GM21825 (cell line): ENCODE data around the gene HSF2BP.
"Not testable (repeated sequence)": the region's sequence is repeated elsewhere in the genome, so short reads cannot be mapped to it uniquely, and the experiment has no call there.

Experiments
- ATAC-seq: cut with Tn5 transposase; IDR thresholded peaks from one replicate; pipeline ENCODE4 v1.9.1; 2021; ENCODE audit warnings: mild to moderate bottlenecking, moderate library complexity; ENCODE audit not compliant: unreplicated experiment

The HSF2BP gene

DNA sequence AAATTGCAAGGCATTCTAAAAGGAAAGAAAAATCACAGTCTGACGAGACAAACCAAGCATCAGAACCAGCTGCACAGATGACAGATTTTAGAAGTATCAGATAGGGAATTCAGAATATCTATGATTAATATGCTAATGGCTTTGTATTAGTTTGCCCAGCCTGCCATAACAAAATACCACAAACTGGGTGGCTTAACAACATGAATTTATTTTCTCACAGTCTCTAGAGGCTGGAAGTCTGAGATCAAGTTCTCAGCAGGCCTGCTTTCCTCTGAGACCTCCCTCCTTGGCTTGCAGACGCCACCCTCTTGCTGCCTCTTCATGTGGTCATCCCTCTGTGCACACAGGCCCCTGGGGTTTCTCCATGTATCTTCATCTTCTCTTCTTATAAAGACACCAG, 118.7 kb downstream of the HSF2BP start:
- not testable (repeated sequence) for ATAC-seq

DNA sequence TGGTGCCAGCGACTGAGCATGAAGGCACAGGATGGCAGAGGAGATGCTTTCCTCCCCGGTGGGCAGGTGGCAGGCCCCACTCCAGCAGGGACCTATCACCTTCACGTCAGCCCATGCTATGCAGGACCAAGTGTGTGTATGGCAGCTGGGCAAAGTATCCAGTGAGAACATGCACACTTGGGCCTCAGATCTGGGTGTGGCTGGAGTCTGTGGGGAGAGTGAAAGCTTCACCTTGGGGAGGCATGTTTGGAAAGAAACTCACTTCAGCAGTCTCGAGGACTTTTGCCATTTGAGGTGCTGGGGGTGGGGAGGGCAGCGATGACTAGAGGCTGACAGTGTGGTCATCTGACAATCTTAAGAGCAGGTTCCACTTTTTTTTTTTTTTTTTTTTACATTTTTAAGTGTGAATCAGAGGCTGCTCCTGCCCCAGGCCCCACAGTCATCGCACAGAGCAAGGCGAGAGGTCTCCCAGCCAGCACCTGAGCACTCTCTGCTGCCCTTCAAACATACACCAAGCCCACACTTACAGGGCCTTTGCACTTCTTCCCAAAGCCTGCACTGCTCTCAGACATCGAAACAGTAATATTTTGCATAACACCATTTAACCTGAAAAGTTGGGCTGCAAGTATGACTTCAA, 136.7 kb downstream of the HSF2BP start:
- ATAC-seq, result not testable (repeated sequence)

DNA sequence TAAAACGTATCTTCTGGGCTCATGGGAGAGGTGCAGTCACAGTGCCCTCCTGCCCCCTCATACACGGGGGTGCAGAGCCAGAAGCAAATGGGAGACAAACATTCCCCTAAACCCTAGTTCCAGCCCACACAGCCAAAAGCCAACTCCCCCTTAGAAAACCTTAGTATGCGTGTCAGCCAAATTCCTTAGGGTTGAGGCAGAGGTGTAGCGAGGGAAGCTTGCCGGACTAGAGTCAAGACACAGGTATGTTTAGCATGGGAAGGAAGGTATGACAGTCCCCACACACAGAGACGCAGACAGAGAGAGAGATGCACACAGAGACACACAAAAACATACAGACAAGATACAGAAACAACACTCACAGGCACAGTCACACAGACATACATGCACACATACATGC, 141.6 kb downstream of the HSF2BP start:
- not testable (repeated sequence) for ATAC-seq

DNA sequence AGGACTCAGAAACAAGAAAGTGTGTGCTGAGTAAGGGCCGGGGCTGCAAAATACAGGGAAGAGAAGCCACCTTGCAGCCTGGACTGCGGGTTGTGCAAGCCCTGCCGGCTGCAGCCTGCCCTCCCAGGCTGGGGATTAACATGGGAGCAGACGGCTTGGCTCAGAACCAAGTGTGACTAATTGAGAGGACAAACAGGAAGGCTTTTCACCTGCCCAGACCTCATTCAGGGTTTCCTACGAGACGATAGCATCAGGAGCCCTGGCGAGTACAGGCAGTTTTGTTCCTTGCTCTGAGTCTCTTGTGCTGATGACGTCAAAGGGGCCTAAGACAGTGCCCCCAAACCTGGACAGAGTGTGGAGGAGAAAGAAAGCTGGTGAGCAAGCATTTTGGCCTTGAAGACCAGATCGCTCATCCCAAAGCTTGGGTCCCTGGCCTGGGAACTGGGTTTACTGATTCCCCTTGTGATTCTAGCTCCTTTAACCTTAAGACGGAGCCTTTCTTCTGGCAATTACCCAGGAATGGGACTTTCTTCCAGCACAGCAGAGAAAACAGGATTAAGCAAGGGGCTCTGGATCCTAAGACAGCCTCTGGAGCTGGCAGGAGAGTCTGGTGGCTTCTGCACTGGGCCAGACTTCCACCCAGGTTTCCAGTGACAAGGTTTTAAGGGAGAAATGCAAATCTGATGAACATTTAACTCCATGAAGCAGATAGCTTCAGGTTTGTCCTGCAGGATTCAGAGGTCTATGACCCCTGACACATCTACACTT, 142.2 kb downstream of the HSF2BP start:
- ATAC-seq, result not testable (repeated sequence)

DNA sequence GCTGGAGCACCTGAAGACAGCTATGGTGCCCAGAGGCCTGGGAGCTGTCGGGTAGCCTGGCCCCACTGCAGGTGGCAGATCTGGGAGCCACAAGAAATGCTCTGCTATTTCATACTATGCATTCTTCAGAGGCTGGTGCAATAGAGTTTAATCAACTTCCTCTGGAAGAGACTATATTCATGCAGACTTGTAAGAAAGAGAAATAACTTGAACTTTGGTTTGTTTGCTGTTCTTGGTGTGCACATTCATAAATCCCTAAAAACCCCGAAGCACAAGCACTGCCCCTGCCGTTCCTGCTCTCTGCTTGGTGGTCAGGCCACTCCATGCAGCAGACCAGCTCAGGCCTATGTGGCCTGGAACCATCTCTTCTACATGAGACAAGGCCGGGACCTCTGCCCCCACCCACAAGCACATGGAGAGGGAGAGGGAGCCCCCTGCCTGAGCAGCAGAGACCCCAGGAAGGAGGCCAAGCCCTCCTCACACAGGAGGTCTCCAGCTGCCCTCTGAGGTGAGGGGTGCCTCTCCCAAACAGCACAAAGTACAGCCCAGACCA, 142.9 kb downstream of the HSF2BP start:
- not testable (repeated sequence) for ATAC-seq

DNA sequence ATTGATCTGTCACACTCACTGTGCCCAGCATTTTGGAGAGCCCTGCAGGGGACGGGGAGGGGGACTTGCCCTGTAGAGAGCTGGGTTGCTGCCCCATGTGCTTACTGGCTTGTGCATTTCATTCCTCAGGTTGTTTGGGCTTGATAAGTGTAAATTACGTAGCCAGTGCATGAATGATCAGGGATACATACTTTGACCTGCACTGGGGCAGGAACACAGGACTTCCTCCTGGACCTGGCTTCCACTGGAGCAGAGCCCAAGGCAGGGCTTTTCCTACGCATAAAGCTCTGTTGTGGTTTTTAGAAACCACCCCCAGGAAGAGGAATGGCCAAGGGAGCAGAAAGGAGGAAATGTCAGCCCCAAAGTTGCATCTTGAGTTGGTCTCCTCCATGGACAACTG, 144.5 kb downstream of the HSF2BP start:
- ATAC-seq, result not testable (repeated sequence)

DNA sequence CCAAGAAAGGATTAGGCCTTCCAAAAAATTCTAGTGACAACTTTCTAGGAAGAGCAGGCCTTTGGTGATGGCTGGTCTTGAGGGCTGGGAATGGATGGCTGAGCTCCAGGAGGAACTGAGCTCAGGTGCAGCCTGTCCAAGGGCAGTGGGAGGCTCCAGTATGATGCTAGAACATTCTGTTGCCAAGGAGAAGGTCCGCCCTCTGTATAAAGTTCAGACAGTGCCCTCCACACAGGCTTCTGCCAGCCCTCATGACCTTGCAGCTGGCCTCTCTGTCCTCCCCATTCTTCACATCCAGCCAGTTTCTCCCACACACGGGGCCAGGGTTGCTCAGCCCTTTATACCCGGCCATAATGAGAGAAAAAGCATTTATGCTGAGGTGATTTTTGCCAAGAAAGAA, 146.3 kb downstream of the HSF2BP start:
- not testable (repeated sequence) for ATAC-seq

DNA sequence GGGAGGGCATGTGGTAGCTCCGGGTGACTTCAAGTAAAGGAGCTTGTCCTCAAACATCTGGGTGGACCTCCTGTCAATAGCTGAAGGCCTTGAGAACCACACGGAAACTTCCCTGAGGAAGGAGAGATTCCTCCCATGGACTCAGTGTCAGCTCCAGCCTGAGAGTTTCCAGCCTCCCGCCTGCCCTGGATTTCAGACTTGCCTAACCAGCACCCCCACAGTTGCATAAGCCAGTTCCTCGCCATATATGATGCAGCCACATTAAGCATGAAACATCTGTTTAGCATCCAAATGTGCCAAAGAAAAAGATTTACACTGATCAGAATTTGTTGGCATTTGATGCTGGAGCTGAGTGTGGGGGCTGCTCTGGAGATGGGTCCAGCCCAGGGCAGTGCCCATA, 148.1 kb downstream of the HSF2BP start:
- not testable (repeated sequence) for ATAC-seq

DNA sequence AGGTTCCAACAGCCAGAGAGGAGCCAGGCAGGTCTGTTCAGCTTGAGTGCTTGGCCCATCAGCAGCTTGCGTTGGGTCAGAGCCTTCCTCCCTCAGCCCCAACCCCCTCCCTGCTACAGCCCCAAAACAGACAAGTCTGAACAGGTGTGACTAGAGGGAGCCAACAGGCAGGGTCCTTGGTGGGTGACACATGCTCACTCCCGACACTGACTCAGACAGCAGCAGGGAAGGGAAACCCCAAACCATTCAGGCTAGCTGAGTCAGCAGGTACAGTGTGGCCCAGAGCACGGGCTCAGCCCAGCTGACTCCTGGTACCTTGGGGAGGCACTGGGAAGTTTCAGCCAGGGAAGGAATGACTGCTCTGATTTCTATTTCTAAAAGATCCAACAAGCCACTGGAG, 148.6 kb downstream of the HSF2BP start:
- peak; percentile 52 for ATAC-seq

DNA sequence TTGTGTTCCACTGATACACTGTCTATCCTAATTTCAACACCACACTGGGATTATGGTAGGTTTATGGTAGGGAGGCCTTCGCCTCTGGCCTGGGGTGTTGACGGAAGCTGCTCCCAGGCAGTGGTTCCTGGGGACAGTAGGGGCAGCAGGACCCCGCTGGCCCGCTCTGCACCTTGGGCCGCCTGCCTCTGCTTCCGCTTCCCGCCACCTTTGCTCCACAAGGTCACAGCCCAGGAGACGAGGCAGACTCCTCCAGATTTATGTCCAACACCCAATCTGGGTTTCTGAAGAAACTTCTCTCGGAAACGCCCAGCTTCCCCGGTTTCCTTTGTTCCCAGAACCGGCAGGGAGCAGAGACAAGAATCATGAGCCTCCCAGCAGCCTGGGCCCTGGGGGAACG, 155.4 kb downstream of the HSF2BP start:
- not testable (repeated sequence) for ATAC-seq

DNA sequence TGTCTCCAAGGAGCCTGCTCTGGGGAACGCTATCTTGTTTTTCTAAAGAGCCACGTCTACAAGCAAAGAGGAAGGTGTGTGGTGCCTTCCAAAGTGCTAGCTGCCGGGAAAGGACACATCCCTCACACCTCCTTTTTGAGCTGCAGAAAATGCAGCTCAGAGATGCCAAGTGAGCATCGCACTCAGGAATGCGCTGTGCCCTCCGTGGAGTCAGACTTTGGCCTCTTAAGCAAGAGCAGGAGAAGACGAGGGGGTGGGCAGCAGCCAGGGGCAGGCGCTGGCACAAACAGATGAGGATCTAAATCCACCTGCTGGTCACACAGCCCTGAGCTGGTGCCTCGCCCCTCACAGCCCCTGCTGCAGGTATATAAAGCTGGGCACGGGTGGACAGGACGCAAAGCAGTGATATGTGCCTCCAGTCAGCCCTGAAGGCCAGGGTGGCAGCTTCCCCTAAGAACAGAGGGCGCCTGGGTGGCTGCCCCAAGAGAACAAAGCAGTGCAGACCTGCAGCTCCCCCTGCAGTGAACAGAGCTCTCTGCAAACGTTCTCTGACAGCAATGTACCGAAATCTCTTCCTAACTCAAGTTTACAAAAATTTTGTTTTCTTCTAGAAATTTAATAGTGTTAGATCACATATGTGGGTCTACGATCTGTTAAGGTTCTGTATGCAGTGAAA, 156.1 kb downstream of the HSF2BP start:
- ATAC-seq, result not testable (repeated sequence)

DNA sequence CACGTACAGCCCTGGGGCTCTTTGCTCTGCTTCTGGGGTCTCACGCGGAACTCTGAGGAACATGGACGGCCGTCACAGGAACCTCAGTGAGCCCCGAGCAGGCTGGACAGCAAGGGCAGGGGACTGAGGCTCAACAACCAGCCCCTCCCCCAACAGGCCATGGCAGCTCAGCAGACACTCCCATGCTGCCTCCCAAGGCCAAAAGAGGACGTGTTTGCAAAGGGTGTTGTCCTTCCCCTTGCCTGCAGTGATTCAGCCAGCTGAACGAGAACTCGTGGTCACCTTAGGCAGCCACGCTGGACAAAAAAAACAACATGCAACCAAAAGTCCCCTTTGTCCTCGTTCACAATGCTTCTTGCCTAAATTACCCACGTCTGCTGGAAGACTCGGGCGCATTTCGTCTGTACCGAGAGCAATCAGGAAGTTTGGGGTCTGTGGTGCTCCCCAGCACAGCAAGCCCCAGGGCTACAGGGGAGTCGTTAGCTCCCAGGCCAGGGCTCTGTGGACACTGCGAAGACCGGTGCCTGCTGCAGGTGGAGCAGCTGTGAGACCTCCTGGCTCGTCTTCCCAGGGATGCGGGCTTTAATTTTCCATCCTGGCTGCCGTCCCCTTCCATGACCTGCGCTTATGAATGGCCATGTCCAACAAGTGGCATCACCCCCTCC, 156.7 kb downstream of the HSF2BP start:
- not testable (repeated sequence) for ATAC-seq

DNA sequence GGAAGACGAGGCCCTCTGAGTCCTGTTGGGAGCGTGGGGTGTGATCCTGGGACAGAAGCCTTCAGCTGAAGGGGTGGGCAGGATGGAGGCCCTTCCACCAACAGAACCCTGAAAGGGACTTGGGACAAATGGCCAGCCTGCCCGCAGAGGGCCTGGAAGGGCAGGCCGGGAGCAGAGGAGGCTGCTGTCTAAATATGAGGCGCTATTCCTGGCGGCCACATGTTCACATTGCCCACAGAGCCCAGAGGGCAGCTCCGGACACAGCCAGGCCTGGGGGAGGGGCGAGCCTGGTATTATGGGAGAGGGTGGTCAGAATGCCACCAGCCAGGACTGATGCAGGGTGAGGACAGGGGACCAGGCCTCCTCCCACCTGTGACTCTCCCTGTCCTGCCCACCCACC, 160.4 kb downstream of the HSF2BP start:
- ATAC-seq, result not testable (repeated sequence)

DNA sequence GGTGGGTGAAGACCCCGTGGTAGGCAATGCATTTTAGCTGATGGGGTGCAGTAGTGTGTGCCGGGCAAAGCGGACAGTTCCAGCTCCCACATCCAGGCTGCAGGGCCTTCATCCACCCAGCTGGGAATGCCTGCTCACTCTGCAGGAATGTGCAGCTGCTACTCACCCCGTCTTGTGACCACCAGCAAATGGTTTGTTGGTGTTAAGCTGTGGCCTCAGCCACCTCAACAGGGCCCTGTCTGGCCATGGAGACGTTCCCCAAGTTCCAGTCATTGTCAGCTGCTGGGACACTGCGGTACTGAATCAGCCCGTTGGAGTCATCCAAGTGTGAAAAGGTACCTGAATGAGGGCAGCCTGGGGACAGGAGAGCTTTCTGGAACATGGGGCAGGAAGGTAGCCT, 161.2 kb downstream of the HSF2BP start:
- ATAC-seq, result not testable (repeated sequence)

DNA sequence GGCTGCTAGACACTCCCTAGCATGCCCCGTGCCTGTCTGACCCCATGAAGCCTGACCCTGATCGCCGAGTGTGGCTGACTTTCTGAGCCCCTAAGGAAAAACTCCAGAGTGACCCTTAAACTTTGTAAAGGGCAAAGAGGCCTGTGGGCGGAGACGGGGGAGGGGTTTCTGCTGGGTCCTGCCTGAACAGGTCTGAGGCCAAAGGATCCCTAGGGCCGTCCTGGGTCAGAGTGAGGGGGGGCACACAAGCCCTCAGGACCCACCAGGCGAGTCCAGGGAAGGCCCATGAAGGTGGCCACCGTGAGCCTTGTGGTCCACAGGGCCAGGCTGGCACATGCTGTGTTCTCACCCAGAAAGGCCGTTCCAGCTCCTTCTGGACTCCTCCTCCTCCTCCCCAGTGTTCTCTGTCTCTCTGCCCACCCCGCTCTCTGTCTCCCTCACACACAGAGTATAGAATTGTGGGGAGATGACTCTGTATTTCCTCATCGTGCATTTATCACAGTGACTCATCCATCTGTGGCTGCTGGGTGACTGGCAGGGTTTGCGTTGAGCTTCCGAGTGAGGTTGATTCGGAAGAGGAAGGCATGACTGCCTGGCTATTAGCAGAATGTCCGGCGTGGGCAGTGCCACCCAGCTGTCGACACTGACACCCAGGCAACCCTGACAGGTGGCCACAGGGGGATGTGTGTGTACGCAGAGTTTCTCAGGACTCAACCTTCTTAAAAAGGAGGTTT, 164.8 kb downstream of the HSF2BP start:
- not testable (repeated sequence) for ATAC-seq

DNA sequence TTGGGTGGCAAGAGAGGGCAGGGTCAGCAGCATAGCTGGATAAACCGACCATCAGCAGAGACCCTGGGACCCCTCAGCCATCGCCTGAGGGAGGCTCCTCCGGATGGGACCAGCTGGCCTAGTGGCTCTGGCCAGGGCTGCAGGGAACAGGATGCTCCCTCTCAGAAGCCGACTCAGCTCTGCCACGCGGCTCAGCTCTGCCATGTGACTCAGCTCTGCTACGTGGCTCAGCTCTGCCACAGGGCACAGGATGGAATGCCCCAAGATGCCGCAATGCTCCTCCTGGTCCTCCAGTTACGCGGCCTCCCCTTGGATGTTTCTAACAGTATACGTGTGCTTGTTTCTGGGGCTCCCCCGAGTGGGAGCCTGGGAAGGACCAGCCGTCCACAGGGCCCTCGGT, 165.8 kb downstream of the HSF2BP start:
- ATAC-seq, result not testable (repeated sequence)

DNA sequence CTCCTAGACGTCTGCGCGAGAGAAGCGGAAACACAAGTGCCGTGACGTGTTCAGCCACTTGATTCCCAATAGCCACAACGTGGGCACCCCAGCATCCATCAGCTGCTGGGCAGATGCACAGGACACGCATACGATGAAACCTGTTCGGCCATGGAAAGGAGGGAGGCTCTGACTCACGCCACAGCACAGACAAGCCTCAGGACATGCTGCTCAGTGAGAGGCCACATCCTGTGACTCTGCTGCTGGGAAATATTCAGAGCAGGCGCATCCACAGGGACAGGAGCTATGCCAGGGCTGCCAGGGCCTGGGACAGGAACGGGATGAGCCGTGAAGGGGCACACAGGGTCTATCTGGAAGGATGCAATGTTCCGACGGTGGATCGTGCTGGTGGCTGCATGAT, 171.1 kb downstream of the HSF2BP start:
- ATAC-seq, result not testable (repeated sequence)

DNA sequence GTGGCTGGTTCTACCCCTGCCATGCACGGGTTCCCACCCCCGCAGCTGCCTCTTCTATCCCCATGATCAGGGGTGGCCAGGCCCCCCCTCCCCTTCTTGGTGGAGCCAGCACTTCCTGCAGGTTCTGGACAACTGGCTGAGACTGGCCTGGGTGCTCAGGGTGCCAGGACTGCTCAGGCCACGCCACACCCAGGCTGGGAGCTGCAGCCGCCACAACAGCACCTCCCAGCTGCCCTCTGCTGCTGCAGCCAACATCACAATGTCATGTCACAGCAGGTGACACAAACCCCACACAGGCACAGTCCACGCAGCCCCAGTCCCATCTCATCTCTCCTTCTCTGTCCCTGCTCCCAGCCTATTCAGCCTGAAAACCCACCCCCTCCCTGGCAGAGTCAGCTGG, 173.2 kb downstream of the HSF2BP start:
- not testable (repeated sequence) for ATAC-seq

DNA sequence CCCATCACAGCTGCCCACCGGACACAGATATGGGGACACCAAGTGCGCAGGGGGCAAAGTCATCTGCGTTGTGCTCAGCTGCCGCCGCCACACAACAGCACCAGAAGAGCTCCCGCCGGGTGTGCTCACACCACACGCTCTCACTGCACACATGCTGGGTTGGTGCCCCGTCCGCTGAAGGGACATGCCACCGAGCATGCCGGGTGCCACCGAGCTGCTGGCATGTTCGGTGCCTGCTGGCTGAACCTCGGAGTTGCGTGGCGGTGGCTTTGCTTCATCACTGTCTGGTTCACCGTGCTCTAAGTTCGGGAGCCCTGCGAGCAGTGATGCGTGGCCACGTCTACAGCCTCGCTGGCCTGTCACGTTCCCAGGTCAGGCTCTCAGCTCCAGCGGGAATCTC, 174.3 kb downstream of the HSF2BP start:
- ATAC-seq, result not testable (repeated sequence)

DNA sequence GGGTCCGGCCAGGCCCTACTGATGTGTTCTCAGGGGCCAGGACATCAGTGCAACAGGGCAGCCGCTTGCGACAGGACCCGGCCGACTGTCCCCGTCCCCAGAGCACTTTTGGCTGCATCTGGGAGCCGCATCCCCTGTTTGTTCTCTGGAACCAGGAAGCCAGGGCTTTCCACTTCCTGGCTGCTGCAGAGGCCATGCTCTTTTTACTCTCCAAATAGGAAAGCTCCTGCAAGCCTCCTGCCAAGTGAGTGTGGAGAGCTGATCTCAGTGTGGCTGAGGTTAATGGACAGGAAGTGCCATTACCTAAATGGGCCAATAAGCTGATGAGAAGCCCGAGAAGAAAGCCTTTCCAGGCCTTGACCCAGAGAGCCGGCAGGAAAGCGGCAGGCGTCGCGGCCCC, 180.1 kb downstream of the HSF2BP start:
- ATAC-seq, result not testable (repeated sequence)
